ENCODE measurements around the gene GH1. TPM values are rescaled to one million over a fixed set of nuclear protein-coding genes. Genes with fewer than 3 reads are reported as not detected.

Gene GH1
- total RNA-seq, result not detected in 2 replicates

GRCh38 chr17:63918789-63919305 is at the start of gene GH1:
Gene GH1 (minus strand): TSS chr17:63918839. CDS start chr17:63918776, 63 bp downstream.

GRCh38 chr17:63931981-63932561 is 13.4 kb upstream of the GH1 start, which contains the start of gene CD79B:
Gene CD79B (minus strand): TSS chr17:63932331. CDS start chr17:63932261, 70 bp downstream.

GRCh38 chr17:63911041-63911635 is 7.5 kb downstream of the GH1 start, which contains the start of gene CSHL1:
Gene CSHL1 (minus strand): TSS chr17:63911258. CDS start chr17:63911196, 62 bp downstream.

GRCh38 chr17:63896524-63897354 is 21.9 kb downstream of the GH1 start, which contains the start of gene CSH1:
Gene CSH1 (minus strand): TSS chr17:63896574. CDS start chr17:63896511, 63 bp downstream.

GRCh38 chr17:63881935-63882601 is 36.6 kb downstream of the GH1 start, which contains the start of gene GH2:
Gene GH2 (minus strand): TSS chr17:63881944. CDS start chr17:63881801, 143 bp downstream.

GRCh38 chr17:63873577-63873976 is 45.1 kb downstream of the GH1 start, which contains the start of gene CSH2:
Gene CSH2 (minus strand): TSS chr17:63873677. CDS start chr17:63873614, 63 bp downstream.

Other genes with a start within 250 kb of the GH1 start
- 7.4 and 16.4 TPM in 2 replicates for gene LIMD2, start 218.7 kb downstream of the GH1 start, total RNA-seq
- gene STRADA, start 177.0 kb downstream of the GH1 start, total RNA-seq, result 21.1 and 23.8 TPM in 2 replicates
- 87.6 and 102 TPM in 2 replicates for gene CCDC47, start 145.2 kb downstream of the GH1 start, total RNA-seq
- gene DDX42, start 144.7 kb downstream of the GH1 start, total RNA-seq, result 68.6 and 103 TPM in 2 replicates
- 45.4 and 62.9 TPM in 2 replicates for gene PSMC5, start 91.4 kb downstream of the GH1 start, total RNA-seq
- 57.6 and 65.3 TPM in 2 replicates for gene FTSJ3, start 91.2 kb downstream of the GH1 start, total RNA-seq
- gene SMARCD2, start 76.2 kb downstream of the GH1 start, total RNA-seq, result 61.5 and 65.2 TPM in 2 replicates
- not detected in 2 replicates for gene CSH2, start 45.2 kb downstream of the GH1 start, total RNA-seq
- gene GH2, start 36.9 kb downstream of the GH1 start, total RNA-seq, result not detected in 2 replicates
- not detected in 2 replicates for gene CSH1, start 22.3 kb downstream of the GH1 start, total RNA-seq
- gene CSHL1, start 7.6 kb downstream of the GH1 start, total RNA-seq, result not detected in 2 replicates
- gene CD79B, start 13.5 kb upstream of the GH1 start, total RNA-seq, result not detected in 2 replicates
- gene SCN4A, start 54.1 kb upstream of the GH1 start, total RNA-seq, result not detected in 2 replicates
- 0.18 and 1.2 TPM in 2 replicates for gene PRR29, start 79.5 kb upstream of the GH1 start, total RNA-seq
- gene ICAM2, start 101.8 kb upstream of the GH1 start, total RNA-seq, result 2.1 and 4.2 TPM in 2 replicates
- 27.4 and 41.6 TPM in 2 replicates for gene ERN1, start 211.3 kb upstream of the GH1 start, total RNA-seq